Testis (tissue), 2 donors: ENCODE measurements around the gene LYST.

Experiments used
- CTCF ChIP-seq, 3 experiments: fragments of 450-650 bp in 2 of 3; fragments of 200-600 bp in 1 of 3; sonication (generic) in 1 of 3; IDR thresholded peaks; one replicate each; pipeline ENCODE4 v1.5.1; 2016 to 2019; ENCODE audit warnings: antibody characterized with exemption in 3 of 3, mild to moderate bottlenecking in 2 of 3, moderate library complexity in 1 of 3
- POLR2A ChIP-seq: fragments of 450-650 bp; IDR thresholded peaks from one replicate; pipeline ENCODE4 v1.6.1; 2017; ENCODE audit warnings: antibody characterized with exemption, mild to moderate bottlenecking, moderate library complexity

GRCh38 chr1:235885655-235886262, 19.1 kb upstream of the LYST start:
- no peak for TF ChIP-seq CTCF (IDR thresholded peaks at IDR 0.05)
- no peak for TF ChIP-seq POLR2A
